Bone marrow (tissue), 2 donors: ENCODE data around the gene ACVR1.
"Not testable (repeated sequence)": the region's sequence is repeated elsewhere in the genome, so short reads cannot be mapped to it uniquely, and the experiment has no call there.

Experiments
- DNase-seq, 2 donors: peaks; one replicate each; lab custom pipeline; 2025; lab: John Stamatoyannopoulos, UW

The ACVR1 gene

DNA sequence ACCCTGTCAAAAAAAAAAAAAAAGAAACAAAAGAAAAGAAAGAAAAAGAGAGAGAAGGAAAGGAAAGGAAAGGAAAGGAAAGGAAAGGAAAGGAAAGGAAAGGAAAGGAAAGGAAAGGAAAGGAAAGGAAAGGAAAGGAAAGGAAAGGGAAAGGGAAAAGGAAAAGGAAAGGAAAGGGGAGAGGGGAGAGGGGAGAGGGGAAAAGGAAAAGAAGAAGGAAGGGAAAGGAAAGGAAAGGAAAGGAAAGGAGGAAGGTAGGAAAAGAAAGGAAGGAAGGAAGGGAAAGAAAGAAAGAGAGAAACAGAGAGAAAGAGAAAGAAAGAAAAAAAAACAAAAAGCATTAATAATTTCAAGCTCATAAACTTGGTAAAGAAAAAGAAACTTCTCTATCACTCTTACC is 49.5 kb downstream of the ACVR1 start:
- DNase-seq: not testable (repeated sequence)

- DNase-seq: no peak
These were observed 50.2 kb downstream of the ACVR1 start for GRCh38 chr2:157825885-157826284.

DNA sequence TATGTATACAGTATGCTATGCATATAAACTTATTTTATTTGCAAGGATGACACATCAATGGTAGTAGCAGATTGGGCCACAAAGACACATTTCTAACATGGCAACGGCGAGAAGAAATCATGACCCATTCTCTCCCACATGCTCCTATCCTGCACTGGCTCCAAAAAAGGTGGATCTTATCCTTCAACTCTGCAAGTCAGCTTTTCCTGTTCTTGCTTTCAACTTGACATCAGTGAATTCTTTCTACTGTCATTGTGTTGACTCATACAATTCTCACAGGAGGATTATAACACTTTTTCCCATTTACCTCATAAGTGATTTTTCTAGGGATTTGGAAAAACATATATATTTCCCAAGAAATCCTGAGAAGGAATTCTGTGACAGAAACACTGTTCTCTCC is 53.1 kb downstream of the ACVR1 start:
- no peak for DNase-seq

- no peak for DNase-seq
These were observed 53.6 kb downstream of the ACVR1 start for GRCh38 chr2:157822533-157822932.

- no peak for DNase-seq
These were observed 54.5 kb downstream of the ACVR1 start for GRCh38 chr2:157821519-157822131.

DNA sequence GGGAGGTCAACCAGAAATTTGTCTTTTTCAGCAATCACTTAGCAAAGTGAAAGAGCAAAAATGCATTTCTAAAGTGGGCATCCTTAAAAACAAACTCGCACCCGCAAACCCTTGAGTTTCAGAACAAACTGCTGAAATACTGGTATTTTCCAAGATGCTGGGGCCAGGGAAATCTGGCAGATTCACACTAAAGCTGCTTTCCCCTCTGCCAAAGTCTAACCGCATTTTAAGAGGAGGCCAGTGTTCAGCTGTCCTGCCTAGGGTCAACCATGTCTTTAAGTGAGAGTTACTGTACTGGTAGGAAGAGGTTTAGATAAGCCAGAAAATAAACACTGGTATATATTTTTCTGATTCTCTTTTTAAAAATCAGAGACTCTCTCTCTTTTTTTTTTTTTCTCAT is 55.9 kb downstream of the ACVR1 start:
- DNase-seq: no peak

- DNase-seq: no peak
These were observed 56.4 kb downstream of the ACVR1 start for GRCh38 chr2:157819761-157820160.

DNA sequence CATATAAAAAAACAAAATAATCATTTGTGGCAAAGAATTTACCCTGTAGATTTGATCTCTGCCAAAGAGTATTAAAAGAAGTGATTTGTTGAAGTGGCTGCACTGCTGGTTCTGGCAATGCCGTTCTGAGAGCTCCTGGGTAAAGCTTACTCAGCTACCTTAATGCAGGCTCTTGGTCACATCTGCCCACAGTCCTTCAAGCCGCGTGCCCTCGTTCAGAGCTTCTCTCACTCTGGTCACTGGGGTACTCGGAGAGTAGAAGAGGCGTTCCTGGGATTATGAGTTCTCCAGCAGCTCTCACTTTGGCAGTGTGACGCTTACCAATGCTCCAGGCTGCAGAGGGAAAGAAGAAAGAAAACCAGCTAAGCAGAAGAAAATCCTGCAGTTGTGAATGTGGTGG is 57.9 kb downstream of the ACVR1 start:
- no peak for DNase-seq

DNA sequence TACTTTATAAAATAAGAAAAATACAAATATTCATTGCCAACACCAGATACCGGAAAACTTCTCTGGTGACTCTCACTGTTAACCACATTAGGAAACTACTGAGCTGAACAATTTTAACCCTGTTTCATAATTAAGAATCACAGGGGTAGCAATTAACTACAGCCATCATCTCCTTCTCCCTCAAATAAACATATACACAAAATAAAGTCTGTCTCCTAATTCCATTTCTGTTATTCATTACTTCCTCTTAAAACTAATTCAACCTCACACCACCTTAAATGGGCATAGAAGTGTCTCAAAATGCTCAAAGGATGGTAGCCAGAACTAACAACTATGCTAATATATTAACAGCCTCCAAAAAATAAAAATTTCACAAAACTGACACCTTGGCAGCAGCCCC is 60.7 kb downstream of the ACVR1 start:
- DNase-seq: no peak

DNA sequence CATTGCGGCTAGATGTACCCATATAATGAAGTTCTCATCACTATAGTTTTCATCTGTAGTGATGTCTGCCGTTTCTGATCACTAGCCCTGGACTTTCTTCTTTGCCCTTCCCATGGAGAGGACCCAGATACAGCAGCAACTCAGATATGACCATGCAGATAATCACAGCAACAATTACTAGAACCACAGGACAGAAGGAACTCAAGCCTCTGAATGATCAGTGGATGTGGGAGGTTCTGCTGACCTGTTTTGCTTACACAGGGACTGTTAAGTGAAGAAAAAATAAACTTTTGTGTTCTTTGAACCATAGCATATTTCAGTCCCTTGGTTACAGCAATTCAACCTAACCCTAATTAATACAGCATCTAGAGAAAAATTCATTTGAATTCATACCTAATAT is 62.7 kb downstream of the ACVR1 start:
- no peak for DNase-seq

- no peak for DNase-seq
These were observed 66.1 kb downstream of the ACVR1 start for GRCh38 chr2:157810037-157810436.

DNA sequence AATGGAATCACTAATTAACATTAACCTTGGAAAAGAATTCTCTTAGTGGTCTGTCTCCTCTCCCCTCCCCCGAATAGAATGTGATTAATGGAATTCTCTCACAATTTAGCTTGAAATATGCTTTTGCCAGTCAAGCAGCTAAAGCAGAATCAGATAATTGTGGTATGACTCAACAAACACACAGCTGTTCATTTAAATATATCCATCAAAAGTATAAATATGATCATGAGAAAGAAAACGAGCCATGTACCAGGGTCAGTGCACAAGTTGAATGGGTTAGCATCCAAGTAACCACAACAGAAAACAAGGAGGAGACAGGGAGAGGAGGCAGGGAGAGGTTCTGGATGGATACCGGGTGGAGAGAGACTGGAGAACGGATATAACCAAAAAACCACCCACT is 66.9 kb downstream of the ACVR1 start:
- DNase-seq: no peak

GRCh38 chr2:157808421-157808820 is 67.7 kb downstream of the ACVR1 start:
- DNase-seq: no peak

DNA sequence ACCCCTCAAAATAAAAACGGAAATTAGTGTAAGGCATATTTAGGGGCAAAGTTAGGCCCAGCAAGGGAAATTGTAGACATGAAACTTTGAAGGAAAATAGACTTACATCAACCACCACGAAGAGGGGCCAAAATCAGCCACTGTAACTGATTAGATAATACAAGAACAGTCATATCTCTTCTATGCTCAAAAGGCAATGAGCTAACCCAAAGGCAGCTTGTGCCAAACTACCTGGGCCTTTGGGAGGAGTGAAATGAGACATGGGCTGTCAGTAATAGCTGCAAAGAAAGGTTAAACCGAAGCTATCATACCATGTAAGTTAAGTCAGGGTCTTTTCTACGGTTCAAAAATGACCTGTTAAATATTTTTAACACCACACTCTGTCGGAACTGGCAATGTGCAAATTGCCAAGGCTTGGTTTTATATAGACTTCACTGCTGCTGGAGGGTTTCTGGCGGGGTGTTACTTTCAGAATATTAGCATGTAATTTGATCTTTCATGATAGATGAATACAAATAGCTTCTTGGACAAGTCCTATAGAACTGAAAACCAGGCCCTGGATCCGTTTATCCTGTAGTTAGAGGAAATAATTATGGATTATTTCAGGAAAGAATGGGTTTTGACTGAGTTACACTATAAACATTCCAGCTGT is 69.6 kb downstream of the ACVR1 start:
- DNase-seq: no peak

DNA sequence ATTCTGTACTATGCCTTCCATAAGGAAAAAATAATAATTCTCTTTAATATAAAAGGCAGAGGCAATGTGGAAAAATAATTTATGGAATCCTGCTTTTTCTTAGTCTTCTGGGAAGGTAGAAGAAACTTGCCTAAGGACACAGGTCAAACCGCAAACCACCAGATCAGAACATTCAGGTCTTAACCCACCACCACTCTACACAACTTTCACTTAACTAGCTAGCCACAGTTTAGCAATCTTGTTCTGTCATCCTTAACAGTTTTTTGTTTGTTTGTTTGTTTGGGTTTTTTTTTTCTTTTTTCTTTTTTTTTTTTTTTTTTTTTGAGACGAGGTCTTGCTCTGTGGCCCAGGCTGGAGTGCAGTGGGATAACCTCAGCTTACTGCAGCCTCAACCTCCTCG is 70.6 kb downstream of the ACVR1 start:
- DNase-seq: no peak

GRCh38 chr2:157804355-157804754 is 71.8 kb downstream of the ACVR1 start:
- no peak for DNase-seq

DNA sequence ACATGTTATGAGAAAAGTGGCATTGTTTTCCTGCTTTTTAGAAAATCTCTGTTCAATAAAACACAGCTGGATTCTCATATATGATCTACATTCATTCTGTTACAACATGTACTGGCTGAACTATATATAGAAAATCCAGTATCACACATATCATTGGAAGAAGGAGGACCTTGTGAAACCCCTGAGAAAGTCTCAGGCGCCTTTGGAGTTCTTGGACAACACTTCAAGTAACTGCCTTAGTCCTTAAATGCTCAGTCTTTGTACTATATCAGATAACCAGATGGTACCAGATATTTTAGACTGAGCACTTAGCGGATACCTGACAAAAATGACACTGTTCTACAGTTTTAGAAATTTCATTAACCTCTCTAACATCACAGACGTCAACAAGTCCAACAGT is 72.2 kb downstream of the ACVR1 start:
- no peak for DNase-seq

DNA sequence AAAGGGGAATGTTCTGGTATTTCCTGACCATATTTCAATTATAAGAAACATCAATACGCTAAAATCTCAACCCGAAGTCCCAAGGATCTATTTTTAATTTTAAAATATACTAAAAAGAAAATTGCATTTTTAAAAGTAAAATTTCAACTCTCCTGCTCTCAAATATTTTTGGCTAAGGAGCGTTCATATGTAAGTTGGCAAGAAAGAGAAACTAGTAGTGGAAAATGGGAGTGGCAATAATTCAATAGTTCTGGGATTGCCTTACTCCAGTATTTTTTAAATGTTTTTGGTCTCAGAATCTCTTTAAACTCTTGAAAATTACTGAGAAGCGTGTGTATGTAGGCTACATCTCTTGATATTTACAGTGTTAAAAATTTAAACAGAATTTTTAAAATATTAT is 72.7 kb downstream of the ACVR1 start:
- DNase-seq: no peak

DNA sequence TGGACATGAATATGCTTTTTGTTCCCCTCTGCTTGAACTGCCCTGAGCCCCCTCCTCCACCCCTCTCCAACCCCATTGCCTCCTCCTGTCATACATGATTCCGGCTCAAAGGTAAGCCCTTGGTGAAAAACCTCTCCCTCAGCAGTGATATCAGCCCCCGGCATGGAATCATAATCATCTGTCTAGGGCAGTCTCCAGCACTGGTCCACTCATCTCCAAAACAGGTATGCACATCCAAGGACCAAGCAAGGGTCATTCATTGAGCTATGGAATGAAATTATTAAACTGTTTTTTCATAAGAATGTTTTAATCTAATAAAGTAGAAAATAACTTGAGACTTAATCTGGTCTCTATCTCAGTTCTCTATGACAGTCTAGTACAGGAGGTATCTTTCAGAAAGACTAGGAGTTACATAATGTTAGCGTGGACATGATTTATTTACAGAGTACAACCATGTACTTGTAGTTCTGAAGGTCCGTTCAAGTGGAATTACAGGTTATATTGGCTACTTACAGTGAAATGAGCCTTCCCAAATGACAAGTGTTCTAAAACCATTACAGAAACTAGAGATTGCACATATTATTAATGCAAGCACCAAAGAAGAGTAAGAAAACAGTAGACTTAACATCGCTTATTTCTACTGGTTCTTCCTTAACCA is 75.2 kb downstream of the ACVR1 start:
- no peak for DNase-seq

GRCh38 chr2:157793053-157793612 is 83.0 kb downstream of the ACVR1 start:
- DNase-seq: no peak

- no peak for DNase-seq
These were observed 83.6 kb downstream of the ACVR1 start for GRCh38 chr2:157792335-157793052.

- no peak for DNase-seq
These were observed 85.3 kb downstream of the ACVR1 start for GRCh38 chr2:157790780-157791179.
